Neuronal stem cell (in vitro differentiated cells): ENCODE measurements around the gene PTPN20.

Experiments used
- DNase-seq: peaks from one replicate; pipeline ENCODE4 v3.0.0-alpha.2; 2013; ENCODE audit warnings: low spot score
- H2AFZ ChIP-seq: one replicate; pipeline ENCODE4 v1.6.1; 2013; ENCODE audit warnings: mild to moderate bottlenecking, low read length, inconsistent platforms
- H2AK5ac ChIP-seq: 2 replicates; pipeline ENCODE4 v1.6.1; 2013; ENCODE audit warnings: low read depth, mild to moderate bottlenecking, inconsistent platforms, low read length, moderate library complexity, mixed read lengths
- H2BK120ac ChIP-seq: 2 replicates; pipeline ENCODE4 v1.6.1; 2013; ENCODE audit warnings: low read depth, mild to moderate bottlenecking, inconsistent platforms, low read length, moderate library complexity, mixed read lengths
- H2BK12ac ChIP-seq: one replicate; pipeline ENCODE4 v1.6.1; 2013; ENCODE audit warnings: low read length, inconsistent platforms
- H2BK15ac ChIP-seq: 2 replicates; pipeline ENCODE4 v1.6.1; 2013; ENCODE audit warnings: mild to moderate bottlenecking, low read length, inconsistent platforms, mixed read lengths
- H2BK5ac ChIP-seq: one replicate; pipeline ENCODE4 v1.6.1; 2013; ENCODE audit warnings: inconsistent platforms, mild to moderate bottlenecking, low read length, moderate library complexity
- H3K14ac ChIP-seq: one replicate; pipeline ENCODE4 v1.6.1; 2013; ENCODE audit warnings: low read length, inconsistent platforms
- H3K18ac ChIP-seq: 2 replicates; pipeline ENCODE4 v1.6.1; 2013; ENCODE audit warnings: low read length, inconsistent platforms
- H3K23ac ChIP-seq: 2 replicates; pipeline ENCODE4 v1.6.1; 2013; ENCODE audit warnings: low read depth, mild to moderate bottlenecking, mixed read lengths, low read length, inconsistent platforms; ENCODE audit not compliant: poor library complexity
- H3K27ac ChIP-seq: replicated peaks from 3 replicates; pipeline ENCODE4 v1.5.1; 2013; ENCODE audit warnings: low read length, inconsistent platforms
- H3K27me3 ChIP-seq, 3 experiments: 2 replicates each; pipeline ENCODE4 v1.6.1; 2013; ENCODE audit warnings: low read length in 3 of 3, mild to moderate bottlenecking in 2 of 3, inconsistent platforms in 1 of 3, low read depth in 1 of 3, mixed read lengths in 1 of 3, moderate library complexity in 1 of 3; ENCODE audit not compliant: control insufficient read depth in 3 of 3, insufficient read depth in 3 of 3
- H3K36me3 ChIP-seq, 2 donors: replicated peaks in 1 of 2; 2 replicates each; pipeline ENCODE4 v1.6.1; 2013; ENCODE audit warnings: low read length in 2 of 2; ENCODE audit not compliant: control insufficient read depth in 2 of 2, insufficient read depth in 2 of 2
- H3K4ac ChIP-seq: 2 replicates; pipeline ENCODE4 v1.6.1; 2013; ENCODE audit warnings: inconsistent platforms, mild to moderate bottlenecking, low read length, moderate library complexity
- H3K4me1 ChIP-seq, 2 donors: 1 replicate in 1 of 2; 2 replicates in 1 of 2; pipeline ENCODE4 v1.6.1; 2013; ENCODE audit warnings: low read length in 2 of 2, low read depth in 1 of 2; ENCODE audit not compliant: control insufficient read depth in 2 of 2, insufficient read depth in 1 of 2
- H3K4me2 ChIP-seq: one replicate; pipeline ENCODE4 v1.6.1; 2013; ENCODE audit warnings: mild to moderate bottlenecking, low read length, inconsistent platforms; ENCODE audit not compliant: insufficient read depth, poor library complexity, severe bottlenecking
- H3K4me3 ChIP-seq, 2 donors: 2 replicates each; pipeline ENCODE4 v1.5.1; 2013; ENCODE audit warnings: low read length in 2 of 2, mild to moderate bottlenecking in 2 of 2, inconsistent platforms in 1 of 2, moderate library complexity in 1 of 2
- H3K79me1 ChIP-seq: one replicate; pipeline ENCODE4 v1.6.1; 2013; ENCODE audit warnings: low read depth, mild to moderate bottlenecking, inconsistent platforms, low read length, moderate library complexity
- H3K9ac ChIP-seq: one replicate; pipeline ENCODE4 v1.6.1; 2013; ENCODE audit warnings: mild to moderate bottlenecking, low read depth, low read length, inconsistent platforms; ENCODE audit not compliant: poor library complexity
- H3K9me3 ChIP-seq, 2 donors: replicated peaks in 1 of 2; 2 replicates each; pipeline versions ENCODE3 to v1.6.1; 2013; ENCODE audit warnings: low read length in 2 of 2, mild to moderate bottlenecking in 2 of 2, inconsistent platforms in 1 of 2, low read depth in 1 of 2, mixed read lengths in 1 of 2, moderate library complexity in 1 of 2; ENCODE audit not compliant: control insufficient read depth in 2 of 2, insufficient read depth in 1 of 2
- H4K8ac ChIP-seq: one replicate; pipeline ENCODE4 v1.6.1; 2013; ENCODE audit warnings: low read depth, mild to moderate bottlenecking, inconsistent platforms, low read length, moderate library complexity
- H4K91ac ChIP-seq: one replicate; pipeline ENCODE4 v1.6.1; 2013; ENCODE audit warnings: low read length, low read depth, mild to moderate bottlenecking, inconsistent platforms; ENCODE audit not compliant: poor library complexity
- WGBS, 2 donors: extraction: QIAGEN DNeasy Blood & Tissue Kit; methylation state at CpG; one replicate each; pipeline ENCODE4 v1.1.7; 2013; ENCODE audit warnings: missing lambda C conversion rate in 2 of 2, mixed read lengths in 1 of 2; ENCODE audit not compliant: insufficient read length in 2 of 2, insufficient replicate concordance in 1 of 2; ENCODE audit errors: extremely low coverage in 2 of 2; 5-methylcytosine and 5-hydroxymethylcytosine counted together

Gene PTPN20

DNA sequence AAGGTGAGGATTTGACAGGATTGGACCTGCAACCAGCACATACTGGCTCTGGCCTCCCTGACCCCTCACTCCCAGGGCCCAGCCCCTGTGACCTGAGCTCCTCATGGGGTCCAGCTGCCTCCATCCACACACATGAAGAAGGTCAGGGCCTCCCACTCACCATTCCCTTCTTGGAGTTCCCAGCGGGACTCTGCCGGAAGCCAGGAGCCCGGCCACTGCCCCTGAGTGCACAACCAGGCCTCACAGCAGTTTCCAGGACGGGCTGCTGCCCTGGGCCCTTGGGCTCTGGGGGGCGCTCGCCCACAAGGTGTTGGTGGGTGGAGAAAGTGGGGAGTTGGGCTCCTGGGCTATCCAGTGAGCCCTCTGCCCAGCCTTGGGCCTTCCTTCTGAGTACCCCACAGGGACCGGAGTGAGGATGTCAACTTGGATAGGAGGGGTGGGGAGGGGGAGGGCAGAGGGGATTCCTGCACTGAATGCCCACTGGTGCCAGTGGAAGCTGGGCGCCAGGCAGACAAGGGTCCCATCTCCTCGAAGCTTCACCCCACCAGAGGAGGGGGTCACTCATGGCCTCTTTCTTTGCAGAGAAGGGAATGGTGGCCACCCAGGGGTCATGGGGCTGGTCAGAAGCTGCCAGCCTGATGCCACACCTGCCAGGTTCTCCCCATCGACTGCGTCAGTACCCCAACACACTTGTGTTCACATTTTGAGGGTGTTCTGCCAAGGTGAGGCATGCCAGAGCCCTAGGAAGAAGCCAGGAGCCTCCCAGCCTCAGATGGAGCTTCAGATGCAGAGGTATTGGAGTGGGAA, 115.3 kb downstream of the PTPN20 start:
- WGBS, 2 donors = no CpG with 5 or more reads among the region's 11 CpGs
- Histone ChIP-seq H3K4me2 (no peak overlapping the region), H3K18ac (peak overlapping the region; percentile 23), H3K36me3 (no peaks in the 10 kb centered on the region), H3K27ac (no peak overlapping the region), H2AK5ac (no peak overlapping the region), H2BK5ac (peak overlapping the region; percentile 6), H3K4me3 (no peak overlapping the region), H4K91ac (no peak overlapping the region), H2AFZ (no peak overlapping the region), H2BK12ac (no peak overlapping the region), H4K8ac (no peak overlapping the region), H3K9me3 (peaks cover 0 to 7% of the 10 kb centered on the region in 2 donors), H3K14ac (no peak overlapping the region), H2BK120ac (no peak overlapping the region), H3K27me3 (peaks cover 0 to 3% (median 2%) of the 10 kb centered on the region in 3 experiments), H3K4ac (no peak overlapping the region), H3K79me1 (peaks cover 3% of the 10 kb centered on the region), H2BK15ac (peak overlapping the region; percentile 23), H3K4me1 (peaks cover 0 to 1% of the 10 kb centered on the region in 2 donors), H3K23ac (no peak overlapping the region), H3K9ac (no peak overlapping the region)
- DNase-seq = no peak

DNA sequence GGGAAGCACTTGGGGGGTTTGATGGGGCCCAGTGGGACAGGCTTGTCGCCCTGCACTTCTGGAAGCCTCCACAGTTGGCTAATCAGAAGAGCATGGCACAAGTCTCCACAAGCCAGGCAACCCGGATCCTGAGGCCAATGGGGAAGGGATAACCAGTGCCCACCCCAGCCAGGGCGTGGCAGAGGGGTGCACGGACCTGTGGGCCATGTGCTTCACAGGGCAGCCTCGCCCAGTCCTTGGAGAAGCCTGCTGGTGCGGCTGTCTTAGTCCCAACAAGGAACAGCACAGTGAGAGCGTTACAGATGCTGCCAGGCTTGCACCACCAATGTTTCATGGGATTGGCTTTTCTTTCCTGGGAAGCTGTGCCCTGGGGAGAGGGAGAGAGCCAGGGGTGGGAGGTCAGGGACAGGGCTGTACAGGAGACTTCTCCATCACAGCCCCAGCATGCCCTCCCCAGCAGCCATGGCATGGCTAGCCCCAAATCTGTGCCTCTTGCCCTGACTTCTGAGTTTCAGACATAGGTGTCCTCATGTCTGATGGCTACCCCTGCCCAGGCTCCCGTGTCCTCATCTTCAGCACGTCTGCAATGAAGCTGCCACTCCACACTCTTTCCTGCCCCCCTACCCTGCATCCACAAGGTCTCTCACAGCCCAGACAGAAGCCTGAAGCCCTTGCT, 116.0 kb downstream of the PTPN20 start:
- no CpG with 5 or more reads among the region's 9 CpGs for WGBS, 2 donors
- Histone ChIP-seq H3K79me1 (peaks cover 3% of the 10 kb centered on the region), H4K8ac (no peak overlapping the region), H4K91ac (no peak overlapping the region), H3K4me1 (peaks cover 0 to 1% of the 10 kb centered on the region in 2 donors), H2AFZ (no peak overlapping the region), H3K23ac (peak overlapping the region; percentile 12), H3K9ac (peak overlapping the region; percentile 60), H2AK5ac (no peak overlapping the region), H3K18ac (peak overlapping the region; percentile 68), H3K27ac (no peak overlapping the region), H2BK120ac (no peak overlapping the region), H2BK12ac (no peak overlapping the region), H3K4me2 (no peak overlapping the region), H3K27me3 (peaks cover 0 to 3% (median 2%) of the 10 kb centered on the region in 3 experiments), H2BK5ac (no peak overlapping the region), H3K9me3 (peaks cover 0 to 7% of the 10 kb centered on the region in 2 donors), H3K4ac (no peak overlapping the region), H3K14ac (no peak overlapping the region), H3K4me3 (no peak overlapping the region), H2BK15ac (peak overlapping the region; percentile 23), H3K36me3 (no peaks in the 10 kb centered on the region)
- no peak for DNase-seq

DNA sequence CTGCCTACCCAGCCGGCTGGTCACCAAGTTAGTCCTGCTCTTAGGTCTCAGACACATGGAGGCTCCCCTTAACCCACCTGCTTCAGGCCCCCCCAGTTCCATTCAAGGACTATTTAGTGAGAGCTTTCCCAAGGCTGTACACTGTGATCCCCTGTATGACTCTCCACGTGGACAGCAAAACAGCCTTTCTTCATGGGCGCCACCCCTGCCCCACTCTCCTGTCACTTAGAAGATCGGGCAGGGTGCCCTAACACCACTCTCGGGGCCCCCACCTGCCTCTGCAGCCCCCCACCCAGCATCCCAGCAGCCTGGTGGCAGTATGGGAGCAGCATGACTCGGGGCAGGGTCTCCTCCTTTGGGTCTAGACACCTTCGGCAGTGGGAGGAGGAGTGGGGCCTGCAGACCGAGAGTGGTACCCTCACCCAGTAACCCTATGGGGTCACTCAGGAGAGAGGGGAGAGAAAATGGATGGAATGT, 116.6 kb downstream of the PTPN20 start:
- H4K8ac ChIP-seq = no peak overlapping the region
- no peak overlapping the region for H3K9ac ChIP-seq
- H4K91ac ChIP-seq = no peak overlapping the region
- no peak overlapping the region for H3K23ac ChIP-seq
- no peak overlapping the region for H2BK120ac ChIP-seq
- peaks cover 3% of the 10 kb centered on the region for H3K79me1 ChIP-seq
- no peak for DNase-seq
- H3K4ac ChIP-seq = no peak overlapping the region
- H2AK5ac ChIP-seq = no peak overlapping the region
- H3K4me3 ChIP-seq = no peak overlapping the region
- H3K27me3 ChIP-seq = peaks cover 0 to 3% (median 2%) of the 10 kb centered on the region in 3 experiments
- no peak overlapping the region for H2BK15ac ChIP-seq
- no peak overlapping the region for H3K14ac ChIP-seq
- no peak overlapping the region for H3K27ac ChIP-seq
- no peak overlapping the region for H2AFZ ChIP-seq
- no peak overlapping the region for H2BK12ac ChIP-seq
- H3K9me3 ChIP-seq = peaks cover 0 to 7% of the 10 kb centered on the region in 2 donors
- no peak overlapping the region for H3K18ac ChIP-seq
- no peak overlapping the region for H2BK5ac ChIP-seq
- no CpG with 5 or more reads among the region's 8 CpGs for WGBS, 2 donors
- H3K4me2 ChIP-seq = no peak overlapping the region
- H3K4me1 ChIP-seq = peaks cover 0 to 1% of the 10 kb centered on the region in 2 donors
- H3K36me3 ChIP-seq = no peaks in the 10 kb centered on the region

GRCh38 chr10:47028466-47028865, 117.2 kb downstream of the PTPN20 start:
- H4K91ac ChIP-seq = no peak overlapping the region
- no peak overlapping the region for H3K23ac ChIP-seq
- peaks cover 0 to 7% of the 10 kb centered on the region in 2 donors for H3K9me3 ChIP-seq
- no peak overlapping the region for H2AFZ ChIP-seq
- no peak overlapping the region for H2BK120ac ChIP-seq
- H3K4ac ChIP-seq = no peak overlapping the region
- no peak overlapping the region for H3K4me2 ChIP-seq
- no peak overlapping the region for H2BK5ac ChIP-seq
- no peak overlapping the region for H3K4me3 ChIP-seq
- no peaks in the 10 kb centered on the region for H3K36me3 ChIP-seq
- peaks cover 3% of the 10 kb centered on the region for H3K79me1 ChIP-seq
- H2AK5ac ChIP-seq = no peak overlapping the region
- no peak overlapping the region for H2BK12ac ChIP-seq
- no peak overlapping the region for H3K18ac ChIP-seq
- no peak overlapping the region for H3K27ac ChIP-seq
- no CpG with 5 or more reads among the region's 8 CpGs for WGBS, 2 donors
- H3K14ac ChIP-seq = no peak overlapping the region
- H4K8ac ChIP-seq = no peak overlapping the region
- no peak overlapping the region for H2BK15ac ChIP-seq
- H3K27me3 ChIP-seq = peaks cover 0 to 3% (median 2%) of the 10 kb centered on the region in 3 experiments
- H3K4me1 ChIP-seq = peaks cover 0 to 1% of the 10 kb centered on the region in 2 donors
- no peak for DNase-seq
- H3K9ac ChIP-seq = no peak overlapping the region
